ENCODE measurements around the gene TMEM225.

- no peak for TF ChIP-seq EZH2 (IDR thresholded peaks at IDR 0.05; ENCODE audit: borderline replicate concordance, low read length)
- TF ChIP-seq, protein P1, sequence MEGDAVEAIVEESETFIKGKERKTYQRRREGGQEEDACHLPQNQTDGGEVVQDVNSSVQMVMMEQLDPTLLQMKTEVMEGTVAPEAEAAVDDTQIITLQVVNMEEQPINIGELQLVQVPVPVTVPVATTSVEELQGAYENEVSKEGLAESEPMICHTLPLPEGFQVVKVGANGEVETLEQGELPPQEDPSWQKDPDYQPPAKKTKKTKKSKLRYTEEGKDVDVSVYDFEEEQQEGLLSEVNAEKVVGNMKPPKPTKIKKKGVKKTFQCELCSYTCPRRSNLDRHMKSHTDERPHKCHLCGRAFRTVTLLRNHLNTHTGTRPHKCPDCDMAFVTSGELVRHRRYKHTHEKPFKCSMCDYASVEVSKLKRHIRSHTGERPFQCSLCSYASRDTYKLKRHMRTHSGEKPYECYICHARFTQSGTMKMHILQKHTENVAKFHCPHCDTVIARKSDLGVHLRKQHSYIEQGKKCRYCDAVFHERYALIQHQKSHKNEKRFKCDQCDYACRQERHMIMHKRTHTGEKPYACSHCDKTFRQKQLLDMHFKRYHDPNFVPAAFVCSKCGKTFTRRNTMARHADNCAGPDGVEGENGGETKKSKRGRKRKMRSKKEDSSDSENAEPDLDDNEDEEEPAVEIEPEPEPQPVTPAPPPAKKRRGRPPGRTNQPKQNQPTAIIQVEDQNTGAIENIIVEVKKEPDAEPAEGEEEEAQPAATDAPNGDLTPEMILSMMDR (conservative IDR thresholded peaks at IDR 0.05 in 1 of 2, IDR thresholded peaks at IDR 0.05 in 1 of 2; ENCODE audit: extremely low read depth in 1 of 2, insufficient read depth in 1 of 2, low read depth in 1 of 2, low read length in 2 of 2): no peak
Measured at GRCh38 chr11:123920943-123921342, 35.5 kb upstream of the TMEM225 start.
